IMR-90 (cell line): ENCODE data around the gene NOX3. TPM values are rescaled to one million over a fixed set of nuclear protein-coding genes. Genes with fewer than 3 reads are reported as not detected.

Experiments used
- ATAC-seq: fragments of 200-7000 bp; cut with Tn5 transposase; 2 replicates; pipeline ENCODE4 v1.9.1; 2020; ENCODE audit warnings: low read depth, mild to moderate bottlenecking, moderate library complexity
- BruUV-seq: library from RNA; stranded (reverse); fragments of 400-500 nt; replicated peaks from 2 replicates; lab custom pipeline; 2021; lab: Mats Ljungman, UMichigan
- CTCF ChIA-PET: fragments of 300-600 bp; formaldehyde crosslinking; extraction: SDS; loops from one replicate; lab custom pipeline; 2021; ENCODE audit warnings: antibody characterized with exemption; lab: Yijun Ruan, JAX
- POLR2A ChIA-PET: fragments of 300-600 bp; sonication (Branson Sonifier 250); formaldehyde crosslinking; loops from one replicate; lab custom pipeline; 2022; ENCODE audit warnings: antibody characterized with exemption; ENCODE audit not compliant: unreplicated experiment; lab: Charles Lee
- DNase-seq: peaks from one replicate; pipeline ENCODE4 v3.0.0; 2013
- H2AFZ ChIP-seq: replicated peaks from 2 replicates; pipeline ENCODE3; 2013; ENCODE audit warnings: low read length, mild to moderate bottlenecking; ENCODE audit not compliant: poor library complexity
- H2AK5ac ChIP-seq: 2 replicates; pipeline ENCODE4 v1.6.1; 2013; ENCODE audit warnings: low read depth, low read length, inconsistent platforms
- H2AK9ac ChIP-seq: replicated peaks from 2 replicates; pipeline ENCODE3; 2013; ENCODE audit warnings: mild to moderate bottlenecking, low read depth, low read length, moderate library complexity; ENCODE audit not compliant: poor library complexity
- H2BK120ac ChIP-seq: 2 replicates; pipeline ENCODE4 v1.6.1; 2013; ENCODE audit warnings: low read depth, low read length, inconsistent platforms
- H2BK15ac ChIP-seq: 3 replicates; pipeline ENCODE4 v1.6.1; 2013; ENCODE audit warnings: low read depth, low read length, inconsistent platforms
- H2BK20ac ChIP-seq: 2 replicates; pipeline ENCODE4 v1.6.1; 2013; ENCODE audit warnings: low read depth, mild to moderate bottlenecking, inconsistent platforms, low read length, moderate library complexity
- H2BK5ac ChIP-seq: 2 replicates; pipeline ENCODE4 v1.6.1; 2013; ENCODE audit warnings: mild to moderate bottlenecking, low read depth, low read length, inconsistent platforms; ENCODE audit not compliant: poor library complexity, severe bottlenecking
- H3K14ac ChIP-seq: replicated peaks from 2 replicates; pipeline ENCODE4 v1.6.1; 2013; ENCODE audit warnings: low read depth, low read length, inconsistent platforms
- H3K18ac ChIP-seq: 2 replicates; pipeline ENCODE4 v1.6.1; 2013; ENCODE audit warnings: low read depth, low read length, control low read depth
- H3K23ac ChIP-seq: 2 replicates; pipeline ENCODE4 v1.6.1; 2013; ENCODE audit warnings: low read depth, low read length, inconsistent platforms
- H3K27ac ChIP-seq: 2 replicates; pipeline ENCODE4 v1.5.1; 2013; ENCODE audit warnings: mild to moderate bottlenecking, control low read depth, low read length; ENCODE audit not compliant: insufficient read depth
- H3K27me3 ChIP-seq: 2 replicates; pipeline ENCODE4 v1.6.1; 2013; ENCODE audit warnings: low read length; ENCODE audit not compliant: control insufficient read depth, insufficient read depth
- H3K36me3 ChIP-seq: 2 replicates; pipeline ENCODE4 v1.6.1; 2013; ENCODE audit warnings: low read length, mixed read lengths; ENCODE audit not compliant: control insufficient read depth, insufficient read depth
- H3K4ac ChIP-seq: 2 replicates; pipeline ENCODE4 v1.6.1; 2013; ENCODE audit warnings: low read depth, low read length, inconsistent platforms
- H3K4me1 ChIP-seq: 2 replicates; pipeline ENCODE4 v1.6.1; 2013; ENCODE audit warnings: low read length, mixed read lengths; ENCODE audit not compliant: control insufficient read depth, insufficient read depth
- H3K4me2 ChIP-seq: 2 replicates; pipeline ENCODE4 v1.6.1; 2013; ENCODE audit warnings: low read depth, mild to moderate bottlenecking, control low read depth, low read length, moderate library complexity
- H3K4me3 ChIP-seq: 2 replicates; pipeline ENCODE4 v1.5.1; 2013; ENCODE audit warnings: low read depth, mild to moderate bottlenecking, control low read depth, low read length, moderate library complexity; ENCODE audit not compliant: insufficient read depth
- H3K56ac ChIP-seq: 2 replicates; pipeline ENCODE4 v1.6.1; 2013; ENCODE audit warnings: low read length, inconsistent platforms; ENCODE audit not compliant: insufficient read depth; ENCODE audit errors: extremely low read depth
- H3K79me1 ChIP-seq, 2 experiments: 2 replicates each; pipeline ENCODE4 v1.6.1; 2013; ENCODE audit warnings: low read length in 2 of 2, inconsistent platforms in 1 of 2, low read depth in 1 of 2
- H3K9ac ChIP-seq: 2 replicates; pipeline ENCODE4 v1.6.1; 2013; ENCODE audit warnings: low read depth, low read length, control low read depth
- H3K9me1 ChIP-seq: 2 replicates; pipeline ENCODE4 v1.6.1; 2013; ENCODE audit warnings: low read length, inconsistent platforms; ENCODE audit not compliant: insufficient read depth
- H3K9me3 ChIP-seq: 2 replicates; pipeline ENCODE4 v1.6.1; 2013; ENCODE audit warnings: low read length; ENCODE audit not compliant: control insufficient read depth, insufficient read depth
- H4K20me1 ChIP-seq: 2 replicates; pipeline ENCODE4 v1.6.1; 2013; ENCODE audit warnings: low read length, inconsistent platforms; ENCODE audit not compliant: insufficient read depth
- H4K5ac ChIP-seq: 2 replicates; pipeline ENCODE4 v1.6.1; 2013; ENCODE audit warnings: mild to moderate bottlenecking, low read depth, low read length, control low read depth
- H4K8ac ChIP-seq, 2 experiments: 2 replicates each; pipeline ENCODE4 v1.6.1; 2013; ENCODE audit warnings: low read depth in 2 of 2, low read length in 2 of 2, control low read depth in 1 of 2, inconsistent platforms in 1 of 2
- H4K91ac ChIP-seq: 2 replicates; pipeline ENCODE4 v1.6.1; 2013; ENCODE audit warnings: low read depth, low read length, inconsistent platforms; ENCODE audit not compliant: insufficient read depth
- BHLHE40 ChIP-seq: fragments of 150-350 bp; IDR thresholded peaks from 2 replicates; pipeline ENCODE4 v1.6.1; 2016; ENCODE audit warnings: mild to moderate bottlenecking, low read depth, low read length
- CEBPB ChIP-seq: IDR thresholded peaks from 2 replicates; pipeline ENCODE4 v1.6.1; 2012; ENCODE audit warnings: low read depth, low read length, improper control_type of control experiment
- FOS ChIP-seq: fragments of 150-350 bp; IDR thresholded peaks from 2 replicates; pipeline ENCODE4 v1.6.1; 2016; ENCODE audit warnings: low read depth, low read length
- MAFK ChIP-seq: IDR thresholded peaks from 2 replicates; pipeline ENCODE4 v1.6.1; 2012; ENCODE audit warnings: low read depth, low read length, improper control_type of control experiment
- MAZ ChIP-seq: IDR thresholded peaks from 2 replicates; pipeline ENCODE4 v1.6.1; 2012; ENCODE audit warnings: low read depth, mild to moderate bottlenecking, low read length, improper control_type of control experiment, moderate library complexity, borderline replicate concordance
- MXI1 ChIP-seq: IDR thresholded peaks from 2 replicates; pipeline ENCODE4 v1.6.1; 2012; ENCODE audit warnings: low read depth, mild to moderate bottlenecking, low read length, moderate library complexity, borderline replicate concordance
- POLR2A ChIP-seq: IDR thresholded peaks from 2 replicates; pipeline ENCODE4 v1.6.1; 2012; ENCODE audit warnings: mild to moderate bottlenecking, low read depth, low read length
- RCOR1 ChIP-seq: IDR thresholded peaks from 2 replicates; pipeline ENCODE4 v1.6.1; 2012; ENCODE audit warnings: mild to moderate bottlenecking, low read length, improper control_type of control experiment; ENCODE audit not compliant: insufficient replicate concordance
- RFX5 ChIP-seq: IDR thresholded peaks from 2 replicates; pipeline ENCODE4 v1.8.0; 2012; ENCODE audit warnings: low read depth, mild to moderate bottlenecking, low read length, moderate library complexity
- SMC3 ChIP-seq: fragments of 150-350 bp; IDR thresholded peaks from 2 replicates; pipeline ENCODE4 v1.6.1; 2016; ENCODE audit warnings: low read depth, mild to moderate bottlenecking, antibody characterized with exemption, low read length, moderate library complexity
- USF2 ChIP-seq: fragments of 150-350 bp; IDR thresholded peaks from 2 replicates; pipeline ENCODE4 v1.6.1; 2017; ENCODE audit warnings: mild to moderate bottlenecking, antibody characterized with exemption, low read length, low read depth
- WGBS, 2 experiments: methylation state at CpG; one replicate each; pipeline versions ENCODE4 v1.1.5 to v1.1.7; 2013; ENCODE audit warnings: missing lambda C conversion rate in 2 of 2; ENCODE audit not compliant: insufficient read length in 1 of 2; ENCODE audit errors: extremely low coverage in 2 of 2; 5-methylcytosine and 5-hydroxymethylcytosine counted together
- dilution Hi-C: fragments of 300-500 bp; cut with HindIII; formaldehyde crosslinking; loops from one replicate; pipeline ENCODE4 v1.14.3; 2018; ENCODE audit warnings: low sequenced_read_pairs; ENCODE audit not compliant: unreplicated experiment
- in situ Hi-C: fragments of 300-500 bp; cut with MboI; formaldehyde crosslinking; loops from 3 replicates; pipeline ENCODE4 v1.14.3; 2019; ENCODE audit warnings: low sequenced_read_pairs, inconsistent platforms, mixed read lengths
- intact Hi-C: fragments of 100-400 bp; cut with micrococcal nuclease; formaldehyde crosslinking; loops from 2 replicates; pipeline ENCODE4 v1.10.0; 2022
- polyA plus RNA-seq, 3 experiments: library from polyadenylated mRNA; depleted of rRNA; stranded (reverse); fragments of >200 nt; gene quantifications; 2 replicates each; pipeline ENCODE4 v1.2.3, GENCODE V29; 2012; ENCODE audit warnings: low replicate concordance in 1 of 3
- total RNA-seq: library from RNA; depleted of rRNA; stranded (reverse); fragments of >200 nt; gene quantifications from 2 replicates; pipeline ENCODE4 v1.2.3, GENCODE V29; 2012
- TF ChIP-seq, protein P1 (sequence below): conservative IDR thresholded peaks from 2 replicates; pipeline ENCODE4 v1.5.1; 2012; ENCODE audit warnings: mild to moderate bottlenecking, low read depth, low read length, improper control_type of control experiment
- TF ChIP-seq, protein P2 (sequence below): fragments of 150-350 bp; IDR thresholded peaks from 2 replicates; pipeline ENCODE4 v1.6.1; 2016; ENCODE audit warnings: low read depth, mild to moderate bottlenecking, low read length, moderate library complexity, borderline replicate concordance

Gene NOX3
- total and polyA plus RNA-seq, 2 of the 4 experiments (the other 2 are of a cell fraction): not detected

GRCh38 chr6:155499574-155499973 is 43.9 kb upstream of the NOX3 start:
- dilution Hi-C loops: no loop called here
- POLR2A ChIA-PET: no interaction called here
- no peak for ATAC-seq

More at GRCh38 chr6:155499574-155499973, 43.9 kb upstream of the NOX3 start:
- DNase-seq: no peak
- no peak overlapping the region for H3K14ac ChIP-seq
- no peak overlapping the region for H3K27ac ChIP-seq
- no peak overlapping the region for H3K4me2 ChIP-seq
- H3K4ac ChIP-seq: no peak overlapping the region
- peaks cover 7% of the 10 kb centered on the region for H3K4me1 ChIP-seq
- no peak overlapping the region for H3K4me3 ChIP-seq
- H2AFZ ChIP-seq: no peak overlapping the region
- no peaks in the 10 kb centered on the region for H3K9me1 ChIP-seq
- peak overlapping the region; percentile 62; the same call in 1 of the 2 replicates for H4K91ac ChIP-seq
- no TSS peak for BruUV-seq
- no peak overlapping the region for H3K56ac ChIP-seq
- H2AK9ac ChIP-seq: no peak overlapping the region
- in situ Hi-C loops: loop anchor here (5.0 to 10.0 kb wide), 2 partner anchors 172 to 315 kb away; no protein-coding TSS in a partner anchor
- H3K27me3 ChIP-seq: no peaks in the 10 kb centered on the region
- no peaks in the 10 kb centered on the region for H4K20me1 ChIP-seq
- H3K79me1 ChIP-seq: no peaks in the 10 kb centered on the region
- peak overlapping the region; percentile 62; the same call in 1 of the 2 replicates for H3K18ac ChIP-seq
- H3K9me3 ChIP-seq: no peaks in the 10 kb centered on the region
- no peak overlapping the region for H2BK120ac ChIP-seq
- H3K36me3 ChIP-seq: no peaks in the 10 kb centered on the region
- no peak overlapping the region for H2BK20ac ChIP-seq
- H4K5ac ChIP-seq: no peak overlapping the region
- CTCF ChIA-PET: interaction anchor here (1.1 to 1.2 kb wide), 2 partner anchors 10 to 159 kb away, joined by 3 read pairs; no protein-coding TSS in a partner anchor
- TF ChIP-seq CEBPB: no peak
- TF ChIP-seq SMC3: no peak
- TF ChIP-seq FOS: no peak
- TF ChIP-seq, protein P1, sequence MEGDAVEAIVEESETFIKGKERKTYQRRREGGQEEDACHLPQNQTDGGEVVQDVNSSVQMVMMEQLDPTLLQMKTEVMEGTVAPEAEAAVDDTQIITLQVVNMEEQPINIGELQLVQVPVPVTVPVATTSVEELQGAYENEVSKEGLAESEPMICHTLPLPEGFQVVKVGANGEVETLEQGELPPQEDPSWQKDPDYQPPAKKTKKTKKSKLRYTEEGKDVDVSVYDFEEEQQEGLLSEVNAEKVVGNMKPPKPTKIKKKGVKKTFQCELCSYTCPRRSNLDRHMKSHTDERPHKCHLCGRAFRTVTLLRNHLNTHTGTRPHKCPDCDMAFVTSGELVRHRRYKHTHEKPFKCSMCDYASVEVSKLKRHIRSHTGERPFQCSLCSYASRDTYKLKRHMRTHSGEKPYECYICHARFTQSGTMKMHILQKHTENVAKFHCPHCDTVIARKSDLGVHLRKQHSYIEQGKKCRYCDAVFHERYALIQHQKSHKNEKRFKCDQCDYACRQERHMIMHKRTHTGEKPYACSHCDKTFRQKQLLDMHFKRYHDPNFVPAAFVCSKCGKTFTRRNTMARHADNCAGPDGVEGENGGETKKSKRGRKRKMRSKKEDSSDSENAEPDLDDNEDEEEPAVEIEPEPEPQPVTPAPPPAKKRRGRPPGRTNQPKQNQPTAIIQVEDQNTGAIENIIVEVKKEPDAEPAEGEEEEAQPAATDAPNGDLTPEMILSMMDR: no peak
- TF ChIP-seq RCOR1: no peak
- TF ChIP-seq, protein P2, sequence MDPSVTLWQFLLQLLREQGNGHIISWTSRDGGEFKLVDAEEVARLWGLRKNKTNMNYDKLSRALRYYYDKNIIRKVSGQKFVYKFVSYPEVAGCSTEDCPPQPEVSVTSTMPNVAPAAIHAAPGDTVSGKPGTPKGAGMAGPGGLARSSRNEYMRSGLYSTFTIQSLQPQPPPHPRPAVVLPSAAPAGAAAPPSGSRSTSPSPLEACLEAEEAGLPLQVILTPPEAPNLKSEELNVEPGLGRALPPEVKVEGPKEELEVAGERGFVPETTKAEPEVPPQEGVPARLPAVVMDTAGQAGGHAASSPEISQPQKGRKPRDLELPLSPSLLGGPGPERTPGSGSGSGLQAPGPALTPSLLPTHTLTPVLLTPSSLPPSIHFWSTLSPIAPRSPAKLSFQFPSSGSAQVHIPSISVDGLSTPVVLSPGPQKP: no peak
- TF ChIP-seq MXI1: no peak
- TF ChIP-seq BHLHE40: no peak
- TF ChIP-seq MAFK: no peak
- no peak for TF ChIP-seq MAZ
- TF ChIP-seq RFX5: no peak
- TF ChIP-seq USF2: no peak
- TF ChIP-seq POLR2A: no peak
- H4K8ac ChIP-seq: no peak overlapping the region
- no peak overlapping the region for H3K23ac ChIP-seq
- no peak overlapping the region for H2BK5ac ChIP-seq
- WGBS, 2 experiments: no CpG with 5 or more reads among the region's 4 CpGs
- no peak overlapping the region for H2BK15ac ChIP-seq
- intact Hi-C loops: loop anchor here (5.0 kb wide), 1 partner anchor 322 kb away; no protein-coding TSS in a partner anchor
- H2AK5ac ChIP-seq: no peak overlapping the region
- H3K9ac ChIP-seq: no peak overlapping the region
